HepG2 (cell line): ENCODE results near the gene ZBTB20. TPM values are rescaled to one million over a fixed set of nuclear protein-coding genes. Genes with fewer than 3 reads are reported as not detected.

Source experiments
- AKAP8 ChIP-seq: sonication (generic); formaldehyde crosslinking; IDR thresholded peaks from 2 replicates; pipeline ENCODE4 v1.5.1; 2020; ENCODE audit warnings: mild to moderate bottlenecking, missing genetic modification reagents
- ARID2 ChIP-seq: sonication (generic); formaldehyde crosslinking; IDR thresholded peaks from 2 replicates; pipeline ENCODE4 v1.8.1; 2022; ENCODE audit warnings: mild to moderate bottlenecking, missing genetic modification reagents, borderline replicate concordance
- ATF3 ChIP-seq: sonication (generic); formaldehyde crosslinking; IDR thresholded peaks from 2 replicates; pipeline ENCODE4 v1.4.0; 2020; ENCODE audit warnings: missing genetic modification reagents
- BRD4 ChIP-seq: sonication (generic); formaldehyde crosslinking; IDR thresholded peaks from 2 replicates; pipeline ENCODE4 v1.4.0; 2020; ENCODE audit warnings: missing genetic modification reagents
- CREB1 ChIP-seq, 2 experiments: fragments of 450-650 bp in 1 of 2; IDR thresholded peaks; 2 replicates each; pipeline ENCODE4 v1.6.1; 2016 to 2017; ENCODE audit warnings: control low read depth in 1 of 2, mild to moderate bottlenecking in 1 of 2, missing compliant biosample characterization in 1 of 2, missing genetic modification characterization in 1 of 2
- E2F5 ChIP-seq: sonication (generic); formaldehyde crosslinking; conservative IDR thresholded peaks from 2 replicates; pipeline ENCODE4 v1.4.0; 2020; ENCODE audit warnings: missing genetic modification reagents
- HNRNPUL1 ChIP-seq: fragments of 200-400 bp; formaldehyde crosslinking; IDR thresholded peaks from 2 replicates; pipeline ENCODE4 v1.6.1; 2017; ENCODE audit warnings: low read depth, mild to moderate bottlenecking, low read length, moderate library complexity
- HOMEZ ChIP-seq: IDR thresholded peaks from 2 replicates; pipeline ENCODE4 v1.6.1; 2016; ENCODE audit warnings: low read depth
- IRF2 ChIP-seq: IDR thresholded peaks from 2 replicates; pipeline ENCODE4 v1.6.1; 2018; ENCODE audit warnings: missing genetic modification reagents, missing compliant biosample characterization
- JUN ChIP-seq: sonication (generic); formaldehyde crosslinking; IDR thresholded peaks from 2 replicates; pipeline ENCODE4 v1.4.0; 2020; ENCODE audit warnings: mild to moderate bottlenecking, missing genetic modification reagents
- JUNB ChIP-seq: sonication (generic); formaldehyde crosslinking; IDR thresholded peaks from 2 replicates; pipeline ENCODE4 v1.8.0; 2022; ENCODE audit warnings: missing genetic modification reagents, mild to moderate bottlenecking, borderline replicate concordance
- MAFG ChIP-seq: sonication (generic); formaldehyde crosslinking; IDR thresholded peaks from 2 replicates; pipeline ENCODE4 v1.5.1; 2020; ENCODE audit warnings: mild to moderate bottlenecking, missing genetic modification reagents
- MAFK ChIP-seq, 2 experiments: IDR thresholded peaks in 1 of 2; conservative IDR thresholded peaks in 1 of 2; 2 replicates each; pipeline ENCODE4 v1.6.1; 2011; ENCODE audit warnings: improper control_type of control experiment in 2 of 2, low read length in 2 of 2
- NFE2L2 ChIP-seq: fragments of 150-350 bp; IDR thresholded peaks from 2 replicates; pipeline ENCODE4 v1.6.1; 2014; ENCODE audit warnings: low read length
- POLR2AphosphoS5 ChIP-seq: IDR thresholded peaks from 2 replicates; pipeline ENCODE4 v1.6.1; 2012; ENCODE audit warnings: low read depth, low read length
- SMAD3 ChIP-seq: sonication (generic); formaldehyde crosslinking; IDR thresholded peaks from 2 replicates; pipeline ENCODE4 v1.4.0; 2020; ENCODE audit warnings: missing genetic modification reagents
- SOX6 ChIP-seq, 2 experiments: fragments of 450-650 bp in 1 of 2; sonication (generic) in 1 of 2; formaldehyde crosslinking in 1 of 2; IDR thresholded peaks; 2 replicates each; pipeline versions ENCODE4 v1.4.0 to v1.6.1; 2017 to 2020; ENCODE audit warnings: antibody characterized with exemption in 1 of 2, mild to moderate bottlenecking in 1 of 2, missing genetic modification reagents in 1 of 2
- ZNF121 ChIP-seq: sonication (generic); formaldehyde crosslinking; IDR thresholded peaks from 2 replicates; pipeline ENCODE4 v1.5.0; 2020; ENCODE audit warnings: mild to moderate bottlenecking, missing genetic modification reagents
- ZNF343 ChIP-seq: sonication (generic); formaldehyde crosslinking; IDR thresholded peaks from 2 replicates; pipeline ENCODE4 v1.4.0; 2020; ENCODE audit warnings: mild to moderate bottlenecking, missing genetic modification reagents
- ZNF570 ChIP-seq: sonication (generic); formaldehyde crosslinking; IDR thresholded peaks from 2 replicates; pipeline ENCODE4 v1.4.0; 2020; ENCODE audit warnings: mild to moderate bottlenecking, missing genetic modification reagents, borderline replicate concordance
- ZNF589 ChIP-seq: sonication (generic); formaldehyde crosslinking; conservative IDR thresholded peaks from 2 replicates; pipeline ENCODE4 v1.8.0; 2022; ENCODE audit warnings: mild to moderate bottlenecking, moderate library complexity, missing genetic modification reagents
- ZNF619 ChIP-seq: sonication (generic); formaldehyde crosslinking; IDR thresholded peaks from 2 replicates; pipeline ENCODE4 v1.4.0; 2020; ENCODE audit warnings: mild to moderate bottlenecking, missing genetic modification reagents
- ZNF850 ChIP-seq: sonication (generic); formaldehyde crosslinking; conservative IDR thresholded peaks from 2 replicates; pipeline ENCODE4 v1.9.0; 2021; ENCODE audit warnings: mild to moderate bottlenecking, missing genetic modification reagents
- polyA plus RNA-seq, 8 experiments: library from polyadenylated mRNA; depleted of rRNA in 3 of 8; stranded (reverse) in 7 of 8; unstranded in 1 of 8; fragments of >200 nt; fragmentation: Illumina TruSeq in 4 of 8; extraction: Trizol in 4 of 8; gene quantifications; 2 replicates each; pipeline versions ENCODE4 v1.2.1 to v1.2.3, GENCODE V29; 2011 to 2016; ENCODE audit warnings: low read depth in 4 of 8, missing spikeins in 1 of 8, mixed read lengths in 1 of 8; ENCODE audit not compliant: insufficient read depth in 1 of 8
- total RNA-seq, 5 experiments: library from RNA; depleted of rRNA; stranded (reverse); fragments of >200 nt; fragmentation: Illumina TruSeq; extraction: Trizol; gene quantifications; 2 replicates each; pipeline ENCODE4 v1.2.3, GENCODE V29; 2016; ENCODE audit warnings: low read depth in 1 of 5
- TF ChIP-seq, protein P1 (sequence below): sonication (generic); formaldehyde crosslinking; conservative IDR thresholded peaks from 2 replicates; pipeline ENCODE4 v1.4.0; 2020; ENCODE audit warnings: mild to moderate bottlenecking, missing genetic modification reagents, moderate library complexity

ZBTB20 gene
- total and polyA plus RNA-seq, 2 of the 13 experiments (the other 11 are each of a cell fraction or from before 2014, with no cell fraction given): 1.9 to 8.8 TPM

GRCh38 chr3:114624571-114625181 is 522.4 kb downstream of the ZBTB20 start (continued):
- TF ChIP-seq E2F5 (CRISPR knock-in tag) (no peak), HNRNPUL1 (no peak), BRD4 (CRISPR knock-in tag) (0 out of 2 replicates have a peak, but pooled peaks have one; percentile 66), SOX6 (IDR thresholded peaks at IDR 0.05) (no peak), SOX6 (CRISPR knock-in tag; IDR thresholded peaks at IDR 0.05) (peak; percentile 57; the same call in 1 of the 2 replicates), ZNF121 (CRISPR knock-in tag) (peak; percentile 66; the same call in 1 of the 2 replicates), MAFK (conservative IDR thresholded peaks at IDR 0.05 in 1 of 2, IDR thresholded peaks at IDR 0.05 in 1 of 2; ENCODE audit: low read length in 2 of 2) (peak; percentile 85 to 97), CREB1 (IDR thresholded peaks at IDR 0.05) (peak; percentile 55; the same call in 1 of the 2 replicates), CREB1 (CRISPR knock-in tag; IDR thresholded peaks at IDR 0.05) (peak; percentile 34; the same call in 1 of the 2 replicates), AKAP8 (no peak), ZNF619 (CRISPR knock-in tag) (no peak), ZNF850 (CRISPR knock-in tag) (no peak), POLR2AphosphoS5 (peak; percentile 68), ZNF343 (CRISPR knock-in tag) (no peak), IRF2 (CRISPR knock-in tag) (peak; percentile 39; the same call in 1 of the 2 replicates), ZNF570 (CRISPR knock-in tag) (no peak), ATF3 (CRISPR knock-in tag) (peak; percentile 81), ARID2 (CRISPR knock-in tag) (no peak), NFE2L2 (peak; percentile 98), JUNB (CRISPR knock-in tag) (peak; percentile 64; the same call in 1 of the 2 replicates), MAFG (CRISPR knock-in tag) (peak; percentile 86), HOMEZ (CRISPR knock-in tag) (0 out of 2 replicates have a peak, but pooled peaks have one; percentile 75), JUN (CRISPR knock-in tag) (peak; percentile 66; the same call in 1 of the 2 replicates), SMAD3 (CRISPR knock-in tag) (no peak), ZNF589 (CRISPR knock-in tag) (peak; percentile 73; the same call in 1 of the 2 replicates)
- TF ChIP-seq, protein P1, sequence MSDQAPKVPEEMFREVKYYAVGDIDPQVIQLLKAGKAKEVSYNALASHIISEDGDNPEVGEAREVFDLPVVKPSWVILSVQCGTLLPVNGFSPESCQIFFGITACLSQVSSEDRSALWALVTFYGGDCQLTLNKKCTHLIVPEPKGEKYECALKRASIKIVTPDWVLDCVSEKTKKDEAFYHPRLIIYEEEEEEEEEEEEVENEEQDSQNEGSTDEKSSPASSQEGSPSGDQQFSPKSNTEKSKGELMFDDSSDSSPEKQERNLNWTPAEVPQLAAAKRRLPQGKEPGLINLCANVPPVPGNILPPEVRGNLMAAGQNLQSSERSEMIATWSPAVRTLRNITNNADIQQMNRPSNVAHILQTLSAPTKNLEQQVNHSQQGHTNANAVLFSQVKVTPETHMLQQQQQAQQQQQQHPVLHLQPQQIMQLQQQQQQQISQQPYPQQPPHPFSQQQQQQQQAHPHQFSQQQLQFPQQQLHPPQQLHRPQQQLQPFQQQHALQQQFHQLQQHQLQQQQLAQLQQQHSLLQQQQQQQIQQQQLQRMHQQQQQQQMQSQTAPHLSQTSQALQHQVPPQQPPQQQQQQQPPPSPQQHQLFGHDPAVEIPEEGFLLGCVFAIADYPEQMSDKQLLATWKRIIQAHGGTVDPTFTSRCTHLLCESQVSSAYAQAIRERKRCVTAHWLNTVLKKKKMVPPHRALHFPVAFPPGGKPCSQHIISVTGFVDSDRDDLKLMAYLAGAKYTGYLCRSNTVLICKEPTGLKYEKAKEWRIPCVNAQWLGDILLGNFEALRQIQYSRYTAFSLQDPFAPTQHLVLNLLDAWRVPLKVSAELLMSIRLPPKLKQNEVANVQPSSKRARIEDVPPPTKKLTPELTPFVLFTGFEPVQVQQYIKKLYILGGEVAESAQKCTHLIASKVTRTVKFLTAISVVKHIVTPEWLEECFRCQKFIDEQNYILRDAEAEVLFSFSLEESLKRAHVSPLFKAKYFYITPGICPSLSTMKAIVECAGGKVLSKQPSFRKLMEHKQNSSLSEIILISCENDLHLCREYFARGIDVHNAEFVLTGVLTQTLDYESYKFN: peak; percentile 25; the same call in 1 of the 2 replicates
